Activated CD8-positive, alpha-beta memory T cell treated with anti-CD3 and anti-CD28 coated beads, Interleukin-2, amount 50 U/mL, for 24 hours (primary cell): Measurements from ENCODE around the gene CDH15.
"Not testable (repeated sequence)": the region's sequence is repeated elsewhere in the genome, so short reads cannot be mapped to it uniquely, and the experiment has no call there.

Experiments
- DNase-seq: peaks from one replicate; pipeline ENCODE4 v3.0.0-alpha.2; 2020; ENCODE audit errors: extremely low read depth

The CDH15 gene

DNA sequence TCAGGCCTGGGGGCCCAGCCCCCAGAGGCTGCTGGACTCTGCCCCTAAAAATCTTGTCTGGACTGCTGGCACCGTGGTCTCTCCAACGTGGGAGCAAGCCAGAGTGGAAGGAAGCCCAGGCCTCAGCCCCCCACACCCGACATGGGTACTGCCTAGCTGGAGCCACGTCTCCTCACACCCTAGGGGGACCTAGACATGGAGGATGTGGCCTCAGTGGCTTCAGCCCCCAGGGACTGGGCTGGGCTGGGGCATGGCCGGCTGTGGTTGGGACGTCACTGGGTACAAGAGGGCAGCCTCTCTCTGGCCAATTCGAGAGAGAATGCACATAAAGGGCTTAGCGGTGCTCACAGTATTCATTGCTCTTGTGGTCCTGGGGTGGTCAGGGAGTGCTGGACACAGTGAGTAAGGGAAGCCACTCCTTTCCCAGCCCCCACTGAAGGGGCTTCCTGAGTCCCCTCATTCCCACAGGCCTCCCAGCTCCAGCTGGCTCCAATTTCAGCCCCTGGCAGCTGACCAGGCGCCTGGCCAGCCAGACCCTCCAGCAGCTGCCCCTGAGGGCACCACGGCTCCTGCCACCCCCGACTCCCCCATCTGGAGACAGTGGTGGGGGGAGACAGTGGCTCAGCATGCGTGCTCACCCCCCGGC is 1.1 kb downstream of the CDH15 start:
- DNase-seq, result no peak

DNA sequence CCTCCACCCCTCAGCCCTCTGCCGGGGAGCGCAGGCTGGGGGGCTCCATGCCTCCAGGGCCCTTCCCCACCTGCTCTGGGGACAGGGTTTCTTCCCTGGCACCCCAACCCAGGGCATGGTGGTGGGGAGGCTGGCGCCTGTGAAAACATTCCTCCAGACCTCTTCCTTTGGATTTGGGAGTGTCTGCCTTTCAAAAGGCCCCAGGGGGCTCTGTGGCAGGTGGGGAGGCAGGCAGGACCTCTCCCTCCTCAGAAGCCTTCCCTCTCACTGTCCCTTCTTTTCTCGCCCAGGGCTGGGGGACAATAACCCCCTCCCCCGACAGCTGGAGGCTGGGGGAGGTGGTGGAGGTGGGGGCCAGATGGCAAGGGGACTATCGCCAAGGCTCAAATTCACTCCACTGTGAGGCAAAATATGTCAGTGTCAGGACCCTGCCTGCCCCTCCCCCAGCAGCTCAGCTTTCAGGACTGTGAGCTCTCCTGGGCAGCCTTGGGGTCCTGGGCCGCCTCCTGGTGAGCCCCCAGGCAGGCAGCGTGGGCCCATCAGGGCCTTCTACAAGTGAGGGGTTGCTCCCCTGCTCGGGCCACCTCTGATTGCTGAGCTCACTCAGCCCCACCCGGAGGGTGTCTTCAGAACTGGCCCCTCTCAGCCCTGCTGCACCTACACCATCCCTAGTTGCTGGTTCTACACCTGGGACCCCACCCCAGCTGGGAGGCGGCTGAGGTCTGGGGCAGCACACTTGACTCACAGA is 1.8 kb downstream of the CDH15 start:
- no peak for DNase-seq

- no peak for DNase-seq
Observed at GRCh38 chr16:89174055-89174827, 2.7 kb downstream of the CDH15 start.

- DNase-seq, result no peak
Observed at GRCh38 chr16:89174877-89175276, 3.3 kb downstream of the CDH15 start.

DNA sequence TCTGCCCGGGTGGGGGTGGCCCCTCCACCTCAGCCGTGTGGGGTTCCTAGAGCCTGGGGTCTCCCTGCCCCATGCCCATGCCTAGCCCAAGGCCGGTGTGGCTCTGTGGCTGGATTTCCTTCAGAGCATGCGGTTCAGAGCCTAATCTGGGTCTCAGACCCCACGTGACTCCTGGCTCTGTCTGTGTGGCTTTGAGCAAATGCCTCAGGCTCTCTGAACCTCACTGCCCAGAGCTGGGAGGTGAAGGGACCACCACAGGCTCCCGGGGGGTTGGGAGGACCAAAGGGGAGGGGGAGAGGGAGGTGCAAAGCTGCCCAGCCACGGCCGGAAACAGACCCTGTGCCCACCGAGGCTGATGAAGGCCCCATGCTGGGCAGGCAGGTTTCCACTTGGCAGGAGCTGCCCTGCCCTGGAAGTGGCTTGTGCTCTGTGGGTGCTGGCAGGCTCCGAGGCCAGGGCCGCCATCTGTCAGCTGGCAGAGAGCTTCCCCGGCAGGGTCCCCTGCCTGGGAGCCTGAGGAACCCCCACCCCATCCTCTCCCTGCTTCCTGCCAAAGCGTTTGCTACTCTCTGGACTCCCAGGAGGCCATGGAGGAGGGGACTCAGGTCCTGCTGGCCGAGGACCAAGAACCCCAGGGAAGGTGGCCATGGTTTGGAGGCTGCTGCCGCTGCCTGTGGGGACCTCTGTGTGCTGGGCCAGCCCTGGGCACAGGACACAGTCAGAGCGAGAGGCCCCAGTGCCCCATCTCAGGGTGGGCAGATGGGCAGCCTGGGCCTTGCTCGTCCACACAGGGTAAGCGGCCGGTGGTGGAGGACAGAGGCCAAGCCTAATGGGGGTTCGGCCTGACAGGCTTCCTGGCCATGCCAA is 4.0 kb downstream of the CDH15 start:
- no peak for DNase-seq

- DNase-seq, result no peak
Observed at GRCh38 chr16:89176147-89176690, 4.7 kb downstream of the CDH15 start.

DNA sequence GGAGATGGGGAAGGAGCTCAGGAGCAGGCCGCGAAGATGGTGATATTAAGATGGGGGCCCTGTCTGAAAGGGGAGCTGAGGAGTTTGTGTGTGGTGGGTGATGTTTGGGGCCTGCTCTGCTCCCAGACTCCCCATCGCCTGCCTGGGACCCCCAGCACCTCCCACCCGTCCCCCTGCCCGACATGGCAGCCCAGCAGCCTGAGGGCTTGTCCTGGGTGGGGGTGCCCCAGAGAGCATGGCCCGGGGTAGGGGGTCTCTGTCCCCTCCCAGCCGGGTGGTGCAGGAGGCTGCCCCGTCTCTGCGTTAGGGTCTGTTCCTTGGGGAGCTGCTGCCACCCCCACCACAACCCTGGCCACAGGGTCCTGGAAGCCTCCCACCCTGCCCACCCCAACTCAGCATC is 5.2 kb downstream of the CDH15 start:
- DNase-seq, result no peak

GRCh38 chr16:89177501-89177900 is 6.0 kb downstream of the CDH15 start:
- no peak for DNase-seq

GRCh38 chr16:89178453-89179147 is 7.1 kb downstream of the CDH15 start:
- DNase-seq, result no peak

- no peak for DNase-seq
Observed at GRCh38 chr16:89179148-89179484, 7.6 kb downstream of the CDH15 start.

GRCh38 chr16:89179656-89180315 is 8.2 kb downstream of the CDH15 start:
- no peak for DNase-seq

DNA sequence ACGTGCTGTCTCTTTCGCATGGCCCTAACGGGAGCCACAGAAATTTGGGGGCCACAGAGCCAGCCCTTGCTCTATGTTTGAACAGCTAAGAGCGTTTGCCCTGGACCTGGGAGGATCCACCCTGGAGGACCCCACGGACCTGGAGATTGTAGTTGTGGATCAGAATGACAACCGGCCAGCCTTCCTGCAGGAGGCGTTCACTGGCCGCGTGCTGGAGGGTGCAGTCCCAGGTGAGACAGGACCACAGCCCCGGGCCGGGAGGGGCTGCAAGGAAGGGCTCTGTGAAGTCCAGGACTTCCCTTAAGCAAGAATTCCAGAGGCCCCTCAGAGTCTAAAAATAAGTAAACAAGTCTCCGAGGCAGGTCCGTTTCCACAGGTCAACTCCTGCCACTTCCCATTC is 11.9 kb downstream of the CDH15 start:
- no peak for DNase-seq

DNA sequence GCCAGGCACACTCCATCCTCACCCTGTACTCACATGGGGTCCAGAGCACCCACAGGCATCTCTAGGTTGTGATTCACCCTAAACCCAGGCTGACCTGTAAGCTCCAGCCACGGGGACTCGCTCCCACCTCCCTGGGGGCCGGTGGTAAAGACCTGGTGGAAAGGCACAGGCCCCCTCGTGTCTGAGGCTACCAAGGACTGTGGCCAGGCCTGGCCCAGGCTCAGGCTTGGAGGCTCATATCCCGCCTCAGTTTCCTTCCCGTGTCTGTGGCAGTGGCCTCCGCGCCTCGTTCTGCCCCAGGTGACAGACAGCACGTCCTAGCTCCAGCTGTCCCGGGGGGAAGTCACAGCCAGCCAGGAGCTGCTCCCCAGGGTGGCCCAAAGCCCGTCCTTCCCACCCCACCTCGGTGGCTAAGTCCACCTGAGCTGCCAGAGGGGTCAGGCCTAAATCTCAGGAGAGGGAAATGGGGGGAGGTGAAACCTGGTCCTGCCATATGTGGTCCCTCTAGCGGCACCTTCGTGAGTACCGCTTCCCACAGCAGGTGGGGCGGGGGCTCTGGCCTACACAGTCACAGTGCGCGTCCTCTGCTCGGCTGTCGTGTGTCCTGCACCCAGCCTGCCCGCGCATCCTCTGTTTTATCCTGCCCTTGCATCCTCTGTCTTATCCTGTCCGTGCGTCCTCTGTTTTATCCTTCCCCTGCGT is 12.6 kb downstream of the CDH15 start:
- DNase-seq, result no peak

GRCh38 chr16:89184677-89184932 is 13.1 kb downstream of the CDH15 start:
- DNase-seq, result no peak

DNA sequence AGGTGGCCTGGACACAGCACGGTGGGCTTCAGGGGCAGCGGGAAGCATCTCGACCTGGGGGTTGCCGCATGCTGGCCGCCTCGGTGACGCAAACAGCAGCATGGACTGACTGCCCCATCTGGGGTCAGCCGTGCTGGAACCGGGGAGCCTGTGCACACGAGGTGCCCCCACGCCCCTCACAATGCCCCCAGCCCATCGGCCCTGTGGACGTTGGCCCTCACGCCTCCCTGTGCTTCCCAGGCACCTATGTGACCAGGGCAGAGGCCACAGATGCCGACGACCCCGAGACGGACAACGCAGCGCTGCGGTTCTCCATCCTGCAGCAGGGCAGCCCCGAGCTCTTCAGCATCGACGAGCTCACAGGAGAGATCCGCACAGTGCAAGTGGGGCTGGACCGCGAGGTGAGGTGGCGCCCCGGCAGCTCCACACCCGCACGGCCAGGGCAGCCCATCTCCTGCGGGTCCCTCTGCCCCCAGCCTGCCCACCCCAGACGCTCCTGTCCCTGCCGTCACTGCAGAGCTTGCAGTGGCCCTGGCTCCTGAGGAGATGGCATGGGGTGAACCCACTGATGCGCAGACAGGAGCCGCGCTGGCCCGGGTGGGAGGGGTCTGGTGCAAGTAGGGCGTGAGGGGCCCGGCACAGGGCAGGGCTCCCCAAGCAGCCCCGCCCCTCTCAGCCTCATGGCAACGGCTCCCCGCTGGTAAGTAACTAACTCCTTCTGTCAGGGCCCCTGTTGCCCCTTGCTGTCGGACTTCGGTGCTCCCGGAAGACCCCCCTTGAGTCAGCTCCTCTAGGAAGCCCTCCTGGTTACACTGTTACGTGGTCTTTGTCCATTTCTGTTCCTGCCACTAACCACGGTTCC is 13.6 kb downstream of the CDH15 start:
- no peak for DNase-seq

- not testable (repeated sequence) for DNase-seq
Observed at GRCh38 chr16:89185887-89186592, 14.5 kb downstream of the CDH15 start.

GRCh38 chr16:89186593-89187031 is 15.1 kb downstream of the CDH15 start:
- not testable (repeated sequence) for DNase-seq

- DNase-seq, result no peak
Observed at GRCh38 chr16:89187032-89187769, 15.7 kb downstream of the CDH15 start.
